Fibroblast of lung (primary cell): ENCODE results near the gene IFT122.

Experiments
- EZH2 ChIP-seq: IDR thresholded peaks from 2 replicates; pipeline ENCODE4 v1.5.1; 2012; ENCODE audit warnings: low read length, control low read depth, mild to moderate bottlenecking; ENCODE audit errors: missing control alignments
- TF ChIP-seq, protein P1 (sequence below), 2 donors: IDR thresholded peaks in 1 of 2; conservative IDR thresholded peaks in 1 of 2; 1 replicate in 1 of 2; 2 replicates in 1 of 2; pipeline ENCODE4 v1.5.1; 2011 to 2012; ENCODE audit warnings: low read length in 2 of 2, control low read depth in 1 of 2, inconsistent platforms in 1 of 2, low read depth in 1 of 2, mild to moderate bottlenecking in 1 of 2

DNA sequence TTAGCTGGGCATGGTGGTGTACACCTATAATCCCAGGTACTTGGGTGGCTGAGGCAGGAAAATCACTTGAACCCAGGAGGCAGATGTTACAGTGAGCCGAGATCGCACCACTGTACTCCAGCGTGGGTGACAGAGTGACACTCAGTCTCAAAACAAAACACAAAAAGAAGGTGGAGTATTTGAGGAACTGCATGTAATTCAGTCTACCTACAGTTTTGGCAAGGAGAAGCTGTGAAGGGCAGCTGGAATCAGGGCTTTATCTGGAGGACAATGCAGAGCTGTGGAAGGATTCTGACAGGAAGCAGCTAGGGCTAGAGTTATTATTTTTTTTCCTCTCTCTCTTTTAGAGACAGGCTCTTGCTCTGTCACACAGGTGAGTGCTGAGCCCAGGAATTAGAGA lies 109.8 kb downstream of the IFT122 start:
- TF ChIP-seq, protein P1, sequence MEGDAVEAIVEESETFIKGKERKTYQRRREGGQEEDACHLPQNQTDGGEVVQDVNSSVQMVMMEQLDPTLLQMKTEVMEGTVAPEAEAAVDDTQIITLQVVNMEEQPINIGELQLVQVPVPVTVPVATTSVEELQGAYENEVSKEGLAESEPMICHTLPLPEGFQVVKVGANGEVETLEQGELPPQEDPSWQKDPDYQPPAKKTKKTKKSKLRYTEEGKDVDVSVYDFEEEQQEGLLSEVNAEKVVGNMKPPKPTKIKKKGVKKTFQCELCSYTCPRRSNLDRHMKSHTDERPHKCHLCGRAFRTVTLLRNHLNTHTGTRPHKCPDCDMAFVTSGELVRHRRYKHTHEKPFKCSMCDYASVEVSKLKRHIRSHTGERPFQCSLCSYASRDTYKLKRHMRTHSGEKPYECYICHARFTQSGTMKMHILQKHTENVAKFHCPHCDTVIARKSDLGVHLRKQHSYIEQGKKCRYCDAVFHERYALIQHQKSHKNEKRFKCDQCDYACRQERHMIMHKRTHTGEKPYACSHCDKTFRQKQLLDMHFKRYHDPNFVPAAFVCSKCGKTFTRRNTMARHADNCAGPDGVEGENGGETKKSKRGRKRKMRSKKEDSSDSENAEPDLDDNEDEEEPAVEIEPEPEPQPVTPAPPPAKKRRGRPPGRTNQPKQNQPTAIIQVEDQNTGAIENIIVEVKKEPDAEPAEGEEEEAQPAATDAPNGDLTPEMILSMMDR (conservative IDR thresholded peaks at IDR 0.05 in 1 of 2, IDR thresholded peaks at IDR 0.05 in 1 of 2; ENCODE audit: low read depth in 1 of 2, low read length in 2 of 2): no peak
- TF ChIP-seq EZH2: no peak
